IMR-90 (cell line): ENCODE results near the gene ANTXRL. TPM values are rescaled to one million over a fixed set of nuclear protein-coding genes. Genes with fewer than 3 reads are reported as not detected.

Experiments
- ATAC-seq: fragments of 200-7000 bp; cut with Tn5 transposase; 2 replicates; pipeline ENCODE4 v1.9.1; 2020; ENCODE audit warnings: low read depth, mild to moderate bottlenecking, moderate library complexity
- BruUV-seq: library from RNA; stranded (reverse); fragments of 400-500 nt; replicated peaks from 2 replicates; lab custom pipeline; 2021; lab: Mats Ljungman, UMichigan
- CTCF ChIA-PET: fragments of 300-600 bp; formaldehyde crosslinking; extraction: SDS; loops from one replicate; lab custom pipeline; 2021; ENCODE audit warnings: antibody characterized with exemption; lab: Yijun Ruan, JAX
- POLR2A ChIA-PET: fragments of 300-600 bp; sonication (Branson Sonifier 250); formaldehyde crosslinking; loops from one replicate; lab custom pipeline; 2022; ENCODE audit warnings: antibody characterized with exemption; ENCODE audit not compliant: unreplicated experiment; lab: Charles Lee
- DNase-seq: peaks from one replicate; pipeline ENCODE4 v3.0.0; 2013
- H2AFZ ChIP-seq: replicated peaks from 2 replicates; pipeline ENCODE3; 2013; ENCODE audit warnings: low read length, mild to moderate bottlenecking; ENCODE audit not compliant: poor library complexity
- H2AK5ac ChIP-seq: 2 replicates; pipeline ENCODE4 v1.6.1; 2013; ENCODE audit warnings: low read depth, low read length, inconsistent platforms
- H2AK9ac ChIP-seq: replicated peaks from 2 replicates; pipeline ENCODE3; 2013; ENCODE audit warnings: mild to moderate bottlenecking, low read depth, low read length, moderate library complexity; ENCODE audit not compliant: poor library complexity
- H2BK120ac ChIP-seq: 2 replicates; pipeline ENCODE4 v1.6.1; 2013; ENCODE audit warnings: low read depth, low read length, inconsistent platforms
- H2BK15ac ChIP-seq: 3 replicates; pipeline ENCODE4 v1.6.1; 2013; ENCODE audit warnings: low read depth, low read length, inconsistent platforms
- H2BK20ac ChIP-seq: 2 replicates; pipeline ENCODE4 v1.6.1; 2013; ENCODE audit warnings: low read depth, mild to moderate bottlenecking, inconsistent platforms, low read length, moderate library complexity
- H2BK5ac ChIP-seq: 2 replicates; pipeline ENCODE4 v1.6.1; 2013; ENCODE audit warnings: mild to moderate bottlenecking, low read depth, low read length, inconsistent platforms; ENCODE audit not compliant: poor library complexity, severe bottlenecking
- H3K14ac ChIP-seq: replicated peaks from 2 replicates; pipeline ENCODE4 v1.6.1; 2013; ENCODE audit warnings: low read depth, low read length, inconsistent platforms
- H3K18ac ChIP-seq: 2 replicates; pipeline ENCODE4 v1.6.1; 2013; ENCODE audit warnings: low read depth, low read length, control low read depth
- H3K23ac ChIP-seq: 2 replicates; pipeline ENCODE4 v1.6.1; 2013; ENCODE audit warnings: low read depth, low read length, inconsistent platforms
- H3K27ac ChIP-seq: 2 replicates; pipeline ENCODE4 v1.5.1; 2013; ENCODE audit warnings: mild to moderate bottlenecking, control low read depth, low read length; ENCODE audit not compliant: insufficient read depth
- H3K27me3 ChIP-seq: 2 replicates; pipeline ENCODE4 v1.6.1; 2013; ENCODE audit warnings: low read length; ENCODE audit not compliant: control insufficient read depth, insufficient read depth
- H3K36me3 ChIP-seq: 2 replicates; pipeline ENCODE4 v1.6.1; 2013; ENCODE audit warnings: low read length, mixed read lengths; ENCODE audit not compliant: control insufficient read depth, insufficient read depth
- H3K4ac ChIP-seq: 2 replicates; pipeline ENCODE4 v1.6.1; 2013; ENCODE audit warnings: low read depth, low read length, inconsistent platforms
- H3K4me1 ChIP-seq: 2 replicates; pipeline ENCODE4 v1.6.1; 2013; ENCODE audit warnings: low read length, mixed read lengths; ENCODE audit not compliant: control insufficient read depth, insufficient read depth
- H3K4me2 ChIP-seq: 2 replicates; pipeline ENCODE4 v1.6.1; 2013; ENCODE audit warnings: low read depth, mild to moderate bottlenecking, control low read depth, low read length, moderate library complexity
- H3K4me3 ChIP-seq: 2 replicates; pipeline ENCODE4 v1.5.1; 2013; ENCODE audit warnings: low read depth, mild to moderate bottlenecking, control low read depth, low read length, moderate library complexity; ENCODE audit not compliant: insufficient read depth
- H3K56ac ChIP-seq: 2 replicates; pipeline ENCODE4 v1.6.1; 2013; ENCODE audit warnings: low read length, inconsistent platforms; ENCODE audit not compliant: insufficient read depth; ENCODE audit errors: extremely low read depth
- H3K79me1 ChIP-seq, 2 experiments: 2 replicates each; pipeline ENCODE4 v1.6.1; 2013; ENCODE audit warnings: low read length in 2 of 2, inconsistent platforms in 1 of 2, low read depth in 1 of 2
- H3K9ac ChIP-seq: 2 replicates; pipeline ENCODE4 v1.6.1; 2013; ENCODE audit warnings: low read depth, low read length, control low read depth
- H3K9me1 ChIP-seq: 2 replicates; pipeline ENCODE4 v1.6.1; 2013; ENCODE audit warnings: low read length, inconsistent platforms; ENCODE audit not compliant: insufficient read depth
- H3K9me3 ChIP-seq: 2 replicates; pipeline ENCODE4 v1.6.1; 2013; ENCODE audit warnings: low read length; ENCODE audit not compliant: control insufficient read depth, insufficient read depth
- H4K20me1 ChIP-seq: 2 replicates; pipeline ENCODE4 v1.6.1; 2013; ENCODE audit warnings: low read length, inconsistent platforms; ENCODE audit not compliant: insufficient read depth
- H4K5ac ChIP-seq: 2 replicates; pipeline ENCODE4 v1.6.1; 2013; ENCODE audit warnings: mild to moderate bottlenecking, low read depth, low read length, control low read depth
- H4K8ac ChIP-seq, 2 experiments: 2 replicates each; pipeline ENCODE4 v1.6.1; 2013; ENCODE audit warnings: low read depth in 2 of 2, low read length in 2 of 2, control low read depth in 1 of 2, inconsistent platforms in 1 of 2
- H4K91ac ChIP-seq: 2 replicates; pipeline ENCODE4 v1.6.1; 2013; ENCODE audit warnings: low read depth, low read length, inconsistent platforms; ENCODE audit not compliant: insufficient read depth
- BHLHE40 ChIP-seq: fragments of 150-350 bp; IDR thresholded peaks from 2 replicates; pipeline ENCODE4 v1.6.1; 2016; ENCODE audit warnings: mild to moderate bottlenecking, low read depth, low read length
- CEBPB ChIP-seq: IDR thresholded peaks from 2 replicates; pipeline ENCODE4 v1.6.1; 2012; ENCODE audit warnings: low read depth, low read length, improper control_type of control experiment
- CHD1 ChIP-seq: IDR thresholded peaks from 2 replicates; pipeline ENCODE4 v1.6.1; 2012; ENCODE audit warnings: low read depth, low read length, improper control_type of control experiment
- CTCF ChIP-seq: conservative IDR thresholded peaks from 2 replicates; pipeline ENCODE4 v1.5.1; 2012; ENCODE audit warnings: mild to moderate bottlenecking, low read depth, low read length, improper control_type of control experiment
- ELK1 ChIP-seq: fragments of 150-350 bp; IDR thresholded peaks from 2 replicates; pipeline ENCODE4 v1.6.1; 2016; ENCODE audit warnings: low read depth, mild to moderate bottlenecking, low read length, moderate library complexity, borderline replicate concordance
- FOS ChIP-seq: fragments of 150-350 bp; IDR thresholded peaks from 2 replicates; pipeline ENCODE4 v1.6.1; 2016; ENCODE audit warnings: low read depth, low read length
- MAFK ChIP-seq: IDR thresholded peaks from 2 replicates; pipeline ENCODE4 v1.6.1; 2012; ENCODE audit warnings: low read depth, low read length, improper control_type of control experiment
- MAZ ChIP-seq: IDR thresholded peaks from 2 replicates; pipeline ENCODE4 v1.6.1; 2012; ENCODE audit warnings: low read depth, mild to moderate bottlenecking, low read length, improper control_type of control experiment, moderate library complexity, borderline replicate concordance
- MXI1 ChIP-seq: IDR thresholded peaks from 2 replicates; pipeline ENCODE4 v1.6.1; 2012; ENCODE audit warnings: low read depth, mild to moderate bottlenecking, low read length, moderate library complexity, borderline replicate concordance
- RAD21 ChIP-seq: IDR thresholded peaks from 2 replicates; pipeline ENCODE4 v1.6.1; 2012; ENCODE audit warnings: low read length, improper control_type of control experiment
- RFX5 ChIP-seq: IDR thresholded peaks from 2 replicates; pipeline ENCODE4 v1.8.0; 2012; ENCODE audit warnings: low read depth, mild to moderate bottlenecking, low read length, moderate library complexity
- USF2 ChIP-seq: fragments of 150-350 bp; IDR thresholded peaks from 2 replicates; pipeline ENCODE4 v1.6.1; 2017; ENCODE audit warnings: mild to moderate bottlenecking, antibody characterized with exemption, low read length, low read depth
- WGBS, 2 experiments: methylation state at CpG; one replicate each; pipeline versions ENCODE4 v1.1.5 to v1.1.7; 2013; ENCODE audit warnings: missing lambda C conversion rate in 2 of 2; ENCODE audit not compliant: insufficient read length in 1 of 2; ENCODE audit errors: extremely low coverage in 2 of 2; 5-methylcytosine and 5-hydroxymethylcytosine counted together
- dilution Hi-C: fragments of 300-500 bp; cut with HindIII; formaldehyde crosslinking; loops from one replicate; pipeline ENCODE4 v1.14.3; 2018; ENCODE audit warnings: low sequenced_read_pairs; ENCODE audit not compliant: unreplicated experiment
- in situ Hi-C: fragments of 300-500 bp; cut with MboI; formaldehyde crosslinking; loops from 3 replicates; pipeline ENCODE4 v1.14.3; 2019; ENCODE audit warnings: low sequenced_read_pairs, inconsistent platforms, mixed read lengths
- intact Hi-C: fragments of 100-400 bp; cut with micrococcal nuclease; formaldehyde crosslinking; loops from 2 replicates; pipeline ENCODE4 v1.10.0; 2022
- polyA plus RNA-seq, 3 experiments: library from polyadenylated mRNA; depleted of rRNA; stranded (reverse); fragments of >200 nt; gene quantifications; 2 replicates each; pipeline ENCODE4 v1.2.3, GENCODE V29; 2012; ENCODE audit warnings: low replicate concordance in 1 of 3
- total RNA-seq: library from RNA; depleted of rRNA; stranded (reverse); fragments of >200 nt; gene quantifications from 2 replicates; pipeline ENCODE4 v1.2.3, GENCODE V29; 2012

Gene ANTXRL
- total and polyA plus RNA-seq, 2 of the 4 experiments (the other 2 are of a cell fraction) = not detected

- Histone ChIP-seq H2BK15ac (no peak overlapping the region), H3K4me1 (peaks cover 2% of the 10 kb centered on the region; the same call in 1 of the 2 replicates), H2BK20ac (no peak overlapping the region), H3K4me3 (peak overlapping the region; percentile 58), H2AFZ (peak overlapping the region; percentile 91), H2BK5ac (no peak overlapping the region), H3K9ac (peak overlapping the region; percentile 24; the same call in 1 of the 2 replicates), H3K4ac (no peak overlapping the region), H3K56ac (no peak overlapping the region), H3K36me3 (no peaks in the 10 kb centered on the region), H3K27me3 (peaks cover 6% of the 10 kb centered on the region), H3K9me1 (peaks cover 3% of the 10 kb centered on the region), H3K9me3 (no peaks in the 10 kb centered on the region), H2AK5ac (no peak overlapping the region), H2BK120ac (0 out of 2 replicates have a peak overlapping the region, but pooled peaks have one; percentile 19), H3K79me1 (peaks cover 0 to 6% of the 10 kb centered on the region in 2 experiments; a peak in 1 of 4 replicates), H3K27ac (no peak overlapping the region; the same call in 1 of the 2 replicates), H3K18ac (no peak overlapping the region), H4K20me1 (no peaks in the 10 kb centered on the region), H2AK9ac (peak overlapping the region; percentile 37), H3K23ac (no peak overlapping the region), H4K91ac (no peak overlapping the region), H3K4me2 (peak overlapping the region; percentile 63), H4K8ac (no peak overlapping the region), H3K14ac (no peak overlapping the region), H4K5ac (no peak overlapping the region)
- BruUV-seq = no TSS peak
- DNase-seq (peak; percentile 62), ATAC-seq (peak; percentile 91)
- WGBS, 2 experiments = 0% methylated on average over 6 of the region's 51 CpGs; no CpG with 5 or more reads in 1 of the 2 experiments
- intact Hi-C loops (no loop called here), in situ Hi-C loops (loop anchor here (5.0 kb wide), 2 partner anchors 176 to 1099 kb away; partner anchors contain the start of gene ZNF488), dilution Hi-C loops (no loop called here)
- no peak for TF ChIP-seq CEBPB
- no peak for TF ChIP-seq MXI1
- no peak for TF ChIP-seq CHD1
- 0 out of 2 replicates have a peak, but pooled peaks have one; percentile 7 for TF ChIP-seq USF2
- no peak for TF ChIP-seq FOS
- no peak for TF ChIP-seq RAD21
- TF ChIP-seq ELK1 = no peak
- no peak for TF ChIP-seq MAFK
- TF ChIP-seq CTCF = no peak; the same call in 1 of the 2 replicates
- TF ChIP-seq MAZ = peak; percentile 51; the same call in 1 of the 2 replicates
- TF ChIP-seq BHLHE40 = no peak
- TF ChIP-seq RFX5 = no peak
- ChIA-PET CTCF (interaction anchor here (1.1 kb wide), 2 partner anchors 176 to 1097 kb away, joined by 3 read pairs; no protein-coding TSS in a partner anchor), POLR2A (no interaction called here)
Measured at GRCh38 chr10:46282842-46283574, 3.8 kb upstream of the ANTXRL start.
